Measurements from ENCODE around the gene ALOX15B. TPM values are rescaled to one million over a fixed set of nuclear protein-coding genes. Genes with fewer than 3 reads are reported as not detected.

The ALOX15B gene
- total RNA-seq, 1 donor from 2014 or later, result 0.16 TPM

- DNase-seq (ENCODE audit: missing footprints) (no peak), ATAC-seq (no peak)
- intact Hi-C loops (cut with DNase I), result loop anchor here (5.0 kb wide), 1 partner anchor 213 kb away; no protein-coding TSS in a partner anchor
Observed at GRCh38 chr17:8089728-8090127, 50.9 kb downstream of the ALOX15B start.

- intact Hi-C loops (cut with DNase I), result loop anchor here (5.0 kb wide), 1 partner anchor 211 kb away; no protein-coding TSS in a partner anchor
- DNase-seq (ENCODE audit: missing footprints) (no peak), ATAC-seq (no peak)
Observed at GRCh38 chr17:8091033-8091687, 52.3 kb downstream of the ALOX15B start.

- intact Hi-C loops (cut with DNase I), result no loop called here
- ATAC-seq, result no peak
Observed at GRCh38 chr17:8095361-8095760, 56.5 kb downstream of the ALOX15B start.

GRCh38 chr17:8096541-8096940 is 57.7 kb downstream of the ALOX15B start:
- no peak for DNase-seq (ENCODE audit: missing footprints)
- intact Hi-C loops (cut with DNase I), result no loop called here
- no peak for ATAC-seq

More at GRCh38 chr17:8095361-8095760, 56.5 kb downstream of the ALOX15B start:
- DNase-seq (ENCODE audit: missing footprints), result no peak

Small RNA genes within 50 kb of the gene (microRNA-seq; reads per million reads assigned to microRNA genes)
- not detected for gene MIR4314

Other genes starting within 250 kb of the ALOX15B start
- 25.0 TPM for gene KDM6B, start 204.8 kb upstream of the ALOX15B start, total RNA-seq
- gene TMEM88, start 184.0 kb upstream of the ALOX15B start, total RNA-seq, result 35.4 TPM
- 105 TPM for gene NAA38, start 181.5 kb upstream of the ALOX15B start, total RNA-seq
- gene CYB5D1, start 181.1 kb upstream of the ALOX15B start, total RNA-seq, result 21.7 TPM
- gene CHD3, start 150.3 kb upstream of the ALOX15B start, total RNA-seq, result 18.0 TPM
- 0.70 TPM for gene RNF227, start 122.8 kb upstream of the ALOX15B start, total RNA-seq
- 0.32 TPM for gene KCNAB3, start 109.2 kb upstream of the ALOX15B start, total RNA-seq
- 118 TPM for gene TRAPPC1, start 107.1 kb upstream of the ALOX15B start, total RNA-seq
- gene CNTROB, start 106.9 kb upstream of the ALOX15B start, total RNA-seq, result 9.6 TPM
- gene GUCY2D, start 36.4 kb upstream of the ALOX15B start, total RNA-seq, result 0.35 TPM
- not detected for gene ALOX12B, start 48.7 kb downstream of the ALOX15B start, total RNA-seq
- not detected for gene ALOXE3, start 79.5 kb downstream of the ALOX15B start, total RNA-seq
- gene HES7, start 85.0 kb downstream of the ALOX15B start, total RNA-seq, result not detected
- gene PER1, start 113.3 kb downstream of the ALOX15B start, total RNA-seq, result 124 TPM
- 56.6 TPM for gene VAMP2, start 123.9 kb downstream of the ALOX15B start, total RNA-seq
- 6.7 TPM for gene TMEM107, start 137.3 kb downstream of the ALOX15B start, total RNA-seq
- 9.2 TPM for gene BORCS6, start 151.1 kb downstream of the ALOX15B start, total RNA-seq
- gene AURKB, start 171.5 kb downstream of the ALOX15B start, total RNA-seq, result 1.2 TPM
- 13.1 TPM for gene CTC1, start 209.0 kb downstream of the ALOX15B start, total RNA-seq
- 14.7 TPM for gene PFAS, start 210.2 kb downstream of the ALOX15B start, total RNA-seq
- gene RANGRF, start 249.6 kb downstream of the ALOX15B start, total RNA-seq, result 25.7 TPM

Measured in Right ventricle myocardium inferior (tissue), 1 donor.